Measurements from ENCODE around the gene TACSTD2. TPM values are rescaled to one million over a fixed set of nuclear protein-coding genes. Genes with fewer than 3 reads are reported as not detected.

The TACSTD2 gene
- total RNA-seq, 1 experiment from 2014 or later = 31.9 TPM

DNA sequence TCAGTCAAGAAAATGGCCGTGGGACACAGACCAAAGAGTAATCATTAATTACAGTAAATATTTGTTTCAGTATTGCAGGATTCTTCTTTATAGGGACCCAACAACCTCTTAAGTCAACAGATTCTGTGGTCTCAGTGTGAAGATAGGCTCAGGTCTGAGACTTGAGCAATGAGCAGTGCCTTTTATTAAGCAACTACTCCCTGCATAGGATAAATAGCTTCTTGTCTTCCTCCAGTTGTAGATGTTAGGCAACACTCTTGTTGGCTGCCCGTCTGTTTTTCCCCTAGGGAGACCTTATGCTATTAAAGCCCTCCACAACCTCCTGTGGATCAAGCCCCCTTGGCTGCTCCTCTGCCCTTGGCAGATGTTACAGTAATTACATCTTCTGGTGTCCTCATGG is 28.7 kb downstream of the TACSTD2 start:
- H3K4me1 Mint-ChIP-seq (ENCODE audit: low read depth, unreplicated experiment) = peaks cover 18% of the 10 kb centered on the region
- DNase-seq = no peak
- POLR2A ChIA-PET = no interaction called here
- Histone ChIP-seq H3K27me3 (replicated peaks; ENCODE audit: control insufficient read depth, insufficient read depth, low read length) (no peaks in the 10 kb centered on the region), H3K4me1 (no peaks in the 10 kb centered on the region), H3K4me3 (ENCODE audit: low read depth, low read length) (no peak overlapping the region), H3K9me3 (no peaks in the 10 kb centered on the region), H3K36me3 (ENCODE audit: control insufficient read depth, insufficient read depth, low read length) (no peaks in the 10 kb centered on the region)
- peaks cover 6% of the 10 kb centered on the region for H3K36me3 Mint-ChIP-seq (ENCODE audit: insufficient read depth, unreplicated experiment)
- CTCF ChIA-PET = no interaction called here
- H3K9me3 Mint-ChIP-seq (ENCODE audit: unreplicated experiment) = no peaks in the 10 kb centered on the region
- no peaks in the 10 kb centered on the region for H3K27me3 Mint-ChIP-seq (ENCODE audit: insufficient read depth, unreplicated experiment)
- H3K4me3 Mint-ChIP-seq (ENCODE audit: unreplicated experiment) = no peak overlapping the region
- intact Hi-C loops (cut with micrococcal nuclease; ENCODE audit: unreplicated experiment) = no loop called here
- H3K27ac Mint-ChIP-seq (ENCODE audit: unreplicated experiment) = no peak overlapping the region
- TF ChIP-seq, protein P1, sequence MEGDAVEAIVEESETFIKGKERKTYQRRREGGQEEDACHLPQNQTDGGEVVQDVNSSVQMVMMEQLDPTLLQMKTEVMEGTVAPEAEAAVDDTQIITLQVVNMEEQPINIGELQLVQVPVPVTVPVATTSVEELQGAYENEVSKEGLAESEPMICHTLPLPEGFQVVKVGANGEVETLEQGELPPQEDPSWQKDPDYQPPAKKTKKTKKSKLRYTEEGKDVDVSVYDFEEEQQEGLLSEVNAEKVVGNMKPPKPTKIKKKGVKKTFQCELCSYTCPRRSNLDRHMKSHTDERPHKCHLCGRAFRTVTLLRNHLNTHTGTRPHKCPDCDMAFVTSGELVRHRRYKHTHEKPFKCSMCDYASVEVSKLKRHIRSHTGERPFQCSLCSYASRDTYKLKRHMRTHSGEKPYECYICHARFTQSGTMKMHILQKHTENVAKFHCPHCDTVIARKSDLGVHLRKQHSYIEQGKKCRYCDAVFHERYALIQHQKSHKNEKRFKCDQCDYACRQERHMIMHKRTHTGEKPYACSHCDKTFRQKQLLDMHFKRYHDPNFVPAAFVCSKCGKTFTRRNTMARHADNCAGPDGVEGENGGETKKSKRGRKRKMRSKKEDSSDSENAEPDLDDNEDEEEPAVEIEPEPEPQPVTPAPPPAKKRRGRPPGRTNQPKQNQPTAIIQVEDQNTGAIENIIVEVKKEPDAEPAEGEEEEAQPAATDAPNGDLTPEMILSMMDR (IDR thresholded peaks at IDR 0.05; ENCODE audit: insufficient read depth in 1 of 2, low read depth in 1 of 2, low read length in 1 of 2, severe bottlenecking in 1 of 2, unreplicated experiment in 1 of 2) = no peak
- BruUV-seq (replicated peaks) = no TSS peak

DNA sequence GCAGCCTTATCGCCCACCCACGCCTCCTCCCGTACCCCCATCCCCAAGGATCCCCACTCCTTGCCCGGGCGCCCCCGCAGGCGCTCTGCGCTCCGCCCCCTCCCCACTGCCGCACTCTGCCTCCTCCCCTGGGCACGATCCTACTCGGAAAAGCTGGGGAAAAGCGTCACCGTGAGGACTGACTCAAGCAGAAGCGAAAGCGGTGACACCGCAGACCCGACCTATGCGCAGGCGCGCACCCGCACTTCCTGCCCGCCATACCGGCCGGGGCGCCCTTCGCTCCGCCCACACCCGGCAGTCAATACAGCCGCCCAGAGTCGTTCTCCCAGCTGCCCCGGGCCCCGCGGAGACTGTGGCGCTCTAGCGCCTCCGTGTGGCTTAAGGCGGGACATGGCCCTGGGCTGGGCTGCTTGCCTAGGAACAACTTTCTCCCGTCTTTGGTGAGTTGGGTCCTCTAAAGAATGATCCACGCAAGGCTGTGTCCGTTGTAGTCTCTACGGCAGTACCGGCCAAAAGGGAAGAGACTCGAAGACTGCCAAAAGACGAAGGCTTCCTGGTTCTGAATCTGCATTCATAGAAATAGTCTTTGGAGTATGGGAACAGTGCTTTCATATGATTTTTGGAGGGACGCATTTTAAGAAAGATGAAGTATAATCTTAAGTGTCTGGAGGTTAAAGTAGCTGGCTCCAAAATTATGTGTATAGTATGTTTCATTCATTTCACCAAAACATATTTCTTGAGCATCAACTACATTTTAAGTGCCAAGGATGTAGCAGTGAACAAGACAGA is 30.3 kb downstream of the TACSTD2 start, which contains the start of gene OMA1:
OMA1 (minus strand) TSS at position 207 of the 789 bp plus-strand sequence. CDS start 7,432 bp downstream, outside the sequence.
- Histone ChIP-seq H3K4me1 (no peaks in the 10 kb centered on the region), H3K36me3 (ENCODE audit: control insufficient read depth, insufficient read depth, low read length) (no peaks in the 10 kb centered on the region), H3K4me3 (ENCODE audit: low read depth, low read length) (peak within 1 kb of the TSS; percentile 51), H3K9me3 (no peaks in the 10 kb centered on the region), H3K27me3 (replicated peaks; ENCODE audit: control insufficient read depth, insufficient read depth, low read length) (no peaks in the 10 kb centered on the region)
- H3K4me3 Mint-ChIP-seq (ENCODE audit: unreplicated experiment) = peak within 1 kb of the TSS; percentile 78
- H3K36me3 Mint-ChIP-seq (ENCODE audit: insufficient read depth, unreplicated experiment) = peaks cover 6% of the 10 kb centered on the region
- CTCF ChIA-PET = interaction anchor here (0.6 to 0.8 kb wide), 3 partner anchors 105 to 481 kb away, joined by 4 to 6 read pairs (median 6); no protein-coding TSS in a partner anchor
- peaks cover 18% of the 10 kb centered on the region for H3K4me1 Mint-ChIP-seq (ENCODE audit: low read depth, unreplicated experiment)
- TF ChIP-seq, protein P1 (IDR thresholded peaks at IDR 0.05; ENCODE audit: insufficient read depth in 1 of 2, low read depth in 1 of 2, low read length in 1 of 2, severe bottlenecking in 1 of 2, unreplicated experiment in 1 of 2) = peak; percentile 75 to 88
- peak; percentile 95 to 96 for DNase-seq
- BruUV-seq (replicated peaks) = no TSS peak
- no peaks in the 10 kb centered on the region for H3K27me3 Mint-ChIP-seq (ENCODE audit: insufficient read depth, unreplicated experiment)
- H3K27ac Mint-ChIP-seq (ENCODE audit: unreplicated experiment) = peak within 1 kb of the TSS; percentile 81
- POLR2A ChIA-PET = interaction anchor here (0.5 to 0.6 kb wide), 2 partner anchors 31 to 999 kb away, joined by 3 to 4 read pairs; partner anchors contain the start of gene TACSTD2
- no peaks in the 10 kb centered on the region for H3K9me3 Mint-ChIP-seq (ENCODE audit: unreplicated experiment)
- intact Hi-C loops (cut with micrococcal nuclease; ENCODE audit: unreplicated experiment) = loop anchor here (1.0 to 2.0 kb wide), 5 partner anchors 30 to 534 kb away; partner anchors contain the start of gene TACSTD2

DNA sequence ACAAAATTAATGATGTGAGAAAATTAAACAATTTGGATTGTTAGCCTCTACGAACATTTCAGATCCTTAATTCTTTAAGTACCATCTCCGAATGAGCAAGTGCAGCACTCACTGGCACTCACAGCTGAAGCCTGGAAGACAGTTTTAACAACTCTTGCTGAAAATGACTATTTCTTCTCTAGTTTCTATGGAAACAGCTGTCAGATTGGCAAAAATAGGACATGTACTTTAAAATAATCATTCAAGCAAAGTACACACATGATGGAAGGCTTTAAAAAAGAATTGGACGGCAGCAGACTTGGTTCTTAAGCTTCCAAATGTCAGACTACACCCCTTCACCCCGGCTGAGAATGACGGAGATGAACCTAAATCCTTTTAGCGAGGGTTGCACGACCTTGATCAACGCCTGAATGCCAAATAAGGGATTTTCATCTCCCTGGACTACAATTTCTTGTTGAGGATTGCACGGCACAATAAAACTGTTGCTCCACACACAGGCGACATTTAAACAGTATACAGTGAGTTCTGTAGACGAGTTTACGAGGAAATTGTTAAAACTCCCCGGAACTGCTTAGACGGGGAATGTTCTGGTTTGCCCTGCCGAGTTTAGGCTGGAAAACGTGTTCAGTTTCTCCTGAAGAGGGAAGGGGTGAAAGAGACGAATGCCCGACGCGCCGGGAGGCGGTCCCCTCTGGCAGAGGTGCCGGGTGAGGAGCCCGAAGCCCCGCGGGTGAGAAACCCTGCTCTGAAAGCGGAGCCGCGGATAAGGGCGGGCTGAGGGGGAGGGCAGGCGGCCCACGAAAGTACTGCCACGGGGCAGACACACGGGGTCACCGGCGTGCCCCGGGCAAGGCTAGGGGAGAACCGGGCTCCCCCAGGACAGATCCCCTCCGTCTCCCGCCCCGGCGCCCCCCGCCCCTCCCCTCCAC is 31.2 kb downstream of the TACSTD2 start:
- Histone ChIP-seq H3K27me3 (replicated peaks; ENCODE audit: control insufficient read depth, insufficient read depth, low read length) (no peaks in the 10 kb centered on the region), H3K4me3 (ENCODE audit: low read depth, low read length) (peak overlapping the region; percentile 51), H3K36me3 (ENCODE audit: control insufficient read depth, insufficient read depth, low read length) (no peaks in the 10 kb centered on the region), H3K9me3 (no peaks in the 10 kb centered on the region), H3K4me1 (no peaks in the 10 kb centered on the region)
- no peaks in the 10 kb centered on the region for H3K27me3 Mint-ChIP-seq (ENCODE audit: insufficient read depth, unreplicated experiment)
- H3K4me3 Mint-ChIP-seq (ENCODE audit: unreplicated experiment) = peak overlapping the region; percentile 78
- BruUV-seq (replicated peaks) = no TSS peak
- ChIA-PET POLR2A (interaction anchor here (0.7 kb wide), 1 partner anchor 155 kb away, joined by 3 read pairs; no protein-coding TSS in a partner anchor), CTCF (no interaction called here)
- peaks cover 6% of the 10 kb centered on the region for H3K36me3 Mint-ChIP-seq (ENCODE audit: insufficient read depth, unreplicated experiment)
- H3K4me1 Mint-ChIP-seq (ENCODE audit: low read depth, unreplicated experiment) = peaks cover 18% of the 10 kb centered on the region
- intact Hi-C loops (cut with micrococcal nuclease; ENCODE audit: unreplicated experiment) = loop anchor here (1.0 to 2.0 kb wide), 5 partner anchors 30 to 533 kb away; partner anchors contain the start of gene TACSTD2
- DNase-seq = peak; percentile 56 to 63
- H3K27ac Mint-ChIP-seq (ENCODE audit: unreplicated experiment) = peak overlapping the region; percentile 81
- TF ChIP-seq, protein P1 (IDR thresholded peaks at IDR 0.05; ENCODE audit: insufficient read depth in 1 of 2, low read depth in 1 of 2, low read length in 1 of 2, severe bottlenecking in 1 of 2, unreplicated experiment in 1 of 2) = no peak
- no peaks in the 10 kb centered on the region for H3K9me3 Mint-ChIP-seq (ENCODE audit: unreplicated experiment)

All from Caco-2 (cell line).